Ascending aorta (tissue), 2 donors: ENCODE data around the gene STX10. TPM values are rescaled to one million over a fixed set of nuclear protein-coding genes. Genes with fewer than 3 reads are reported as not detected.
A peak's percentile ranks its signal among the peaks of the same experiment; 100 is the strongest.

Experiments
- DNase-seq, 2 donors: peaks; one replicate each; pipeline ENCODE4 v3.0.0-alpha.2; 2019; ENCODE audit warnings: low spot score in 2 of 2
- H3K27ac ChIP-seq, 2 donors: fragments of 200-600 bp; sonication (generic); one replicate each; pipeline ENCODE4 v1.5.1; 2016 to 2017; ENCODE audit warnings: mild to moderate bottlenecking in 1 of 2
- H3K27me3 ChIP-seq: fragments of 200-600 bp; sonication (generic); one replicate; pipeline ENCODE4 v1.5.1; 2017
- H3K36me3 ChIP-seq, 2 donors: fragments of 200-600 bp; sonication (generic); one replicate each; pipeline ENCODE4 v1.5.1; 2016
- H3K4me1 ChIP-seq, 2 donors: fragments of 200-600 bp; sonication (generic); one replicate each; pipeline ENCODE4 v1.5.1; 2016 to 2017; ENCODE audit warnings: mild to moderate bottlenecking in 1 of 2
- H3K4me3 ChIP-seq, 2 donors: fragments of 200-600 bp; sonication (generic); one replicate each; pipeline ENCODE4 v1.5.1; 2016 to 2017; ENCODE audit warnings: mild to moderate bottlenecking in 1 of 2
- H3K9me3 ChIP-seq, 2 donors: fragments of 200-600 bp; sonication (generic); one replicate each; pipeline ENCODE4 v1.5.1; 2016
- CTCF ChIP-seq, 3 experiments: fragments of 200-600 bp in 2 of 3; fragments of 450-650 bp in 1 of 3; sonication (generic) in 2 of 3; IDR thresholded peaks; one replicate each; pipeline ENCODE4 v1.5.1; 2016 to 2019; ENCODE audit warnings: antibody characterized with exemption in 3 of 3, mild to moderate bottlenecking in 1 of 3, moderate library complexity in 1 of 3
- intact Hi-C: fragments of 100-400 bp; cut with DNase I; formaldehyde crosslinking; loops from one replicate; pipeline ENCODE4 v1.15.1; 2023
- total RNA-seq: library from RNA; depleted of rRNA; stranded (reverse); fragments of >200 nt; gene quantifications from one replicate; pipeline ENCODE4 v1.1.0, GENCODE V29; 2016

Gene STX10
- total RNA-seq, 1 donor from 2014 or later, result 31.6 TPM

GRCh38 chr19:13160557-13160956 lies 10.4 kb upstream of the STX10 start:
- Histone ChIP-seq H3K27me3 (no peaks in the 10 kb centered on the region), H3K36me3 (no peaks in the 10 kb centered on the region), H3K4me1 (peaks cover 6 to 37% of the 10 kb centered on the region in 2 donors), H3K27ac (no peak overlapping the region), H3K4me3 (no peak overlapping the region), H3K9me3 (no peaks in the 10 kb centered on the region)
- TF ChIP-seq CTCF (IDR thresholded peaks at IDR 0.05), result no peak
- intact Hi-C loops, result loop anchor here (5.0 kb wide), 1 partner anchor 572 kb away; no protein-coding TSS in a partner anchor
- no peak for DNase-seq

- Histone ChIP-seq H3K4me1 (peaks cover 6 to 31% of the 10 kb centered on the region in 2 donors), H3K27ac (no peak overlapping the region), H3K27me3 (no peaks in the 10 kb centered on the region), H3K9me3 (no peaks in the 10 kb centered on the region), H3K4me3 (no peak overlapping the region), H3K36me3 (no peaks in the 10 kb centered on the region)
- DNase-seq, result no peak
- intact Hi-C loops, result loop anchor here (5.0 to 10.0 kb wide), 2 partner anchors 573 to 845 kb away; partner anchors contain the start of gene RFX1
- TF ChIP-seq CTCF (IDR thresholded peaks at IDR 0.05), result no peak
Observed at GRCh38 chr19:13159713-13160112, 9.5 kb upstream of the STX10 start.

DNA sequence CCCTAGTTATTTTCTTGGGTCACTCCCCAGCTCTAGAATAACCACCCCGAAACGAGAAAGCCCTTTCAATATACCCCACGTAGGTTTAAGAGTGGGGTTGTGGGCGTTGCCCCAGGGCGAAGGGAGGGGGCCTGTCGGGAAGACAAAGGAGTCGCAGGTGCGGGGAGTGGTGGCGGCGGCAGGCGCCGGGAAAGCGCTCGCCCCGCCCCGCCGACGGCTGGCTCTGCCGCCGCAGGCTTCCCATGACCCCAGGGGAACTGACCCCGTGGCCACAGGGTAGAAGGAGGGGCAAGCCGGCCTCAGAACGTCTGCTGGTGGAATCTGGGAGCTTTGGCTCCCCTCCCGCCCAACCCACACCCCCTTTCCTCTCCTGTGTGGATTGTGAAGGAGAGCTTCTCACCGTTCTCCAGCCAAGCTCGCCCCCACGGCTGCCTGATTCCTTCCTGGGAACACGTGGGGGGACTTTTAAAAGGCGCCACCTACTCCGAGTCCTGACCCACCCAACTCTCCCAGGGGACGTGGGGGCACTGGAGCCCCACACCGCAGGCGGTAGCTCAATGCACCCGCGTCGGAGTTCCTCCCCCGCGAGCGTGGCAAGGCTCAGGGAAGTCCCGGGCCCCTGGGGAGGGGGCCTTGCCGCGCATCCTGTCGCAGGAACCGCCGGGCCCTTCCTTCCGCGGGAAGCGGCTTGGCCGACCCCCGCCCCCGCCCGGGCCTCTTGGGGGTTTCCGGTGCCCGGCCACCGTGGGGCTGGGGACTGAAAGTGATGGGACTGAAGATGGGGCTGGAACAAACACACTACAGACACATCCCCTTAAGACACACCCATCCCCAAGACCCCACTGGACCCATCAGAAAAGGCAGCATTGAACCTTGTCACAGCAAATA lies 5.5 kb upstream of the STX10 start:
- no peak for TF ChIP-seq CTCF (IDR thresholded peaks at IDR 0.05)
- peak; percentile 40 to 91 for DNase-seq
- Histone ChIP-seq H3K27me3 (no peaks in the 10 kb centered on the region), H3K27ac (peak overlapping the region; percentile 99), H3K36me3 (peaks cover 0 to 12% of the 10 kb centered on the region in 2 donors), H3K4me1 (peaks cover 0 to 6% of the 10 kb centered on the region in 2 donors), H3K4me3 (peak overlapping the region; percentile 92 to 99), H3K9me3 (no peaks in the 10 kb centered on the region)
- intact Hi-C loops, result loop anchor here (10.0 kb wide), 1 partner anchor 849 kb away; the partner anchor contains the start of gene RFX1

DNA sequence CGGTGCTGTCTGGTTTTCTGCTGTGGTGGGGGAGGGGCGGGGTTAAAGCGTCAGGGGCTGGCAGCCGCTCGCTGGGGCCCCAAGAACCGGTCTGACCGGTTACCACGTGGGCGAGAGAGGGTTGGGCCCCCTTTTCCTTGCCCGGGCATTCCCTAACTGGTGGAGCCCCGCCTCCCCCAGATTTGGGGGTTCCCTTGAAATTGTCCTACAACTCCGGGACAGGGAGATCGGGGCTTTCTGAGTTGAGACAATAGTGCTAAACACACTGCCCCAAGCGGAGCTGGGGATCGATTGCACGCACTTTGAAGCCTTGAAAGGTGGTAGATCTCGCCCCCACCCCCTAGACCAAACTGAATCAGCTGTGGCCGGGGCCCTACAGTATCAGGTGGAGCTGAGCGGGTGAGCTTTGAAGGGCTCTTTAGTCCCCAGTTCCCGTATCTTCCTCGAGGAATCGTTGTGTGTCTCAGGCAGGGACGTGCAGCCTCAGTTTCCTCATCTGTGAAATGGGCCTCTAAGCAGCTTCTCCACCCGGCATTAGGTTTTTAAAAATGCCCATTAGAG lies 4.8 kb upstream of the STX10 start:
- Histone ChIP-seq H3K4me3 (peak overlapping the region; percentile 92 to 99), H3K4me1 (peaks cover 0 to 6% of the 10 kb centered on the region in 2 donors)
- intact Hi-C loops, result loop anchor here (5.0 to 10.0 kb wide), 5 partner anchors 378 to 917 kb away; partner anchors contain the start of genes HOOK2, MISP3, RFX1 and ZSWIM4

More for the DNA sequence above, 4.8 kb upstream of the STX10 start:
- Histone ChIP-seq H3K27me3 (no peaks in the 10 kb centered on the region), H3K27ac (peak overlapping the region; percentile 99), H3K36me3 (peaks cover 0 to 12% of the 10 kb centered on the region in 2 donors), H3K9me3 (no peaks in the 10 kb centered on the region)
- DNase-seq, result peak; percentile 48 to 84
- peak in 1 of 3 experiments; percentile 12 for TF ChIP-seq CTCF (IDR thresholded peaks at IDR 0.05)
